ENCODE data around the gene KLF16.

DNA sequence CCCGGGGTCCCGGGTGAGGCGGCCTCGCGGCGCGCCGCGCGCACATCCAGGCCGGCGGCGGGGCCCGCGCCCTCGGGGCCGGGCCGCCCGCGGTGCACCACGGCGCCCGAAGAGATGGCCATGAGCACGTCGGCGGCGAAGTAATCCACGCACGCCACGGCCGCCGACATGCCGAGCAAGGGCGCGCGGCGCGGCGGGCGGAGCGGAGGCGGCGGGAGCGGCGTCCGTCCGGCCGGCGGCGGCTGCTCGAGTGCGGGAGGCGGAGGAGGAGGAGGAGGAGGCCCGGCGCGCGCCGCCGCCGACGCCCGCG, at the start of gene KLF16:
- TF ChIP-seq, protein P1, sequence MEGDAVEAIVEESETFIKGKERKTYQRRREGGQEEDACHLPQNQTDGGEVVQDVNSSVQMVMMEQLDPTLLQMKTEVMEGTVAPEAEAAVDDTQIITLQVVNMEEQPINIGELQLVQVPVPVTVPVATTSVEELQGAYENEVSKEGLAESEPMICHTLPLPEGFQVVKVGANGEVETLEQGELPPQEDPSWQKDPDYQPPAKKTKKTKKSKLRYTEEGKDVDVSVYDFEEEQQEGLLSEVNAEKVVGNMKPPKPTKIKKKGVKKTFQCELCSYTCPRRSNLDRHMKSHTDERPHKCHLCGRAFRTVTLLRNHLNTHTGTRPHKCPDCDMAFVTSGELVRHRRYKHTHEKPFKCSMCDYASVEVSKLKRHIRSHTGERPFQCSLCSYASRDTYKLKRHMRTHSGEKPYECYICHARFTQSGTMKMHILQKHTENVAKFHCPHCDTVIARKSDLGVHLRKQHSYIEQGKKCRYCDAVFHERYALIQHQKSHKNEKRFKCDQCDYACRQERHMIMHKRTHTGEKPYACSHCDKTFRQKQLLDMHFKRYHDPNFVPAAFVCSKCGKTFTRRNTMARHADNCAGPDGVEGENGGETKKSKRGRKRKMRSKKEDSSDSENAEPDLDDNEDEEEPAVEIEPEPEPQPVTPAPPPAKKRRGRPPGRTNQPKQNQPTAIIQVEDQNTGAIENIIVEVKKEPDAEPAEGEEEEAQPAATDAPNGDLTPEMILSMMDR (IDR thresholded peaks at IDR 0.05) = peak in 1 of 4 experiments; percentile 0
- TF ChIP-seq POLR2A (IDR thresholded peaks at IDR 0.05) (peak; percentile 42 to 77), EP300 (IDR thresholded peaks at IDR 0.05) (no peak)

Data from gastroesophageal sphincter (tissue), 3 donors.